Measurements from ENCODE around the gene CNTN4.

The CNTN4 gene

DNA sequence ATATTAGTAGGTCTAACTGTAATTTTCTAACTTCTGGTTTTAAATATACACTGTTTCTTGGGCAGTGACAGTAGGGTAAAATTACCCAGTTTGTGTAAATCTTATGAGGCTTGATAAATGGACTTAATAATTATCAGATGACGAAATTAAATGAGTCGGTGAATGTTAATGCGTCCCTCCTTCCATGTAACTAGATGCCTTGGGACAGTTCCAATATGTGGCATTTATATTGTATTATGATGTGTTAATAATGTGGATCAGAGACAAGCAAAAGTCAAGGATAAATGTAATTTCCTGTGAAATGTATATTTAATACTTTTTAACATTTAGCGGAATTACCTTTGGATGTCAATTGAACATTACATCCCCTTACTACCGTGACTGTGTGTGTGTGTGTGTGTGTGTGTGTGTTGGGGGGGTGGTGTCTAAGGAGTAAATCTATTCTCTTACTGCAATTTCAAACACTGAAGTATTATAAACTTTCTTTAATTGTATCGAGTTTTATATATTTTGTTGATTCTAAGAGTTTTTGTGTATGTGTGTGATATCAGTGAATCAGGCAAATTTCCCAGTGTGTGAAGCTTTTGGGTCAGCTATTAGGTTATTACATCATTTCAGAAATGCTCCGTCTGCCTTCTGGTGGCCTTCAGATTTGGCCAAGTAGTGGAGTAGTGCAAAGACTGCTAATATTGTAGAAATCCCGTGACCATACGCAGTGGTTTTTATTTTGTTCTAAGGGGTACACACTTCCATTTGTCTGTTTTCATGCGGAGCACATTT lies 50.1 kb downstream of the CNTN4 start:
- in situ Hi-C loops (cut with MboI; ENCODE audit: low sequenced_read_pairs): no loop called here

DNA sequence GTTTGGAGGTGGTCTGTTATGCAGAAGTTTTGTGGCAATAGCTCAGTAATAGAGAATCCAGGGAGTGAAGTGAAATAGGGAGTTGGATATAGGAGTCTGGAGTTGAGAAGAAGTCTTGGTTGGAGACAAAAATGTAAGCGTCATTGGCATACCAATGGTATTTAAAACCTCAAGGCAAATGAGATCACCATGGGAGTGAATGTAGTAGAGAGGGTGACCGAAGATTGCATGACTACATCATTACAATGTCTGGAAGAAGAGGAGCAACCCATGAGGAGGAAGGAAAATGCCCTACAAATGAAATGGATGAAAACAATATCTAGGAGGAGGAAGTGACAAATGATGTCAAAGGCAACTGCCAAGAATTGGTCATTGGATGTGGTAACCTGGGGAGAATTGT lies 54.4 kb downstream of the CNTN4 start:
- in situ Hi-C loops (cut with MboI; ENCODE audit: low sequenced_read_pairs): no loop called here

- in situ Hi-C loops (cut with MboI; ENCODE audit: low sequenced_read_pairs): no loop called here
Observed at GRCh38 chr3:2153547-2153946, 54.9 kb downstream of the CNTN4 start.

GRCh38 chr3:2154621-2155020 lies 56.0 kb downstream of the CNTN4 start:
- in situ Hi-C loops (cut with MboI; ENCODE audit: low sequenced_read_pairs): no loop called here

- in situ Hi-C loops (cut with MboI; ENCODE audit: low sequenced_read_pairs): no loop called here
Observed at GRCh38 chr3:2156244-2156847, 57.7 kb downstream of the CNTN4 start.

DNA sequence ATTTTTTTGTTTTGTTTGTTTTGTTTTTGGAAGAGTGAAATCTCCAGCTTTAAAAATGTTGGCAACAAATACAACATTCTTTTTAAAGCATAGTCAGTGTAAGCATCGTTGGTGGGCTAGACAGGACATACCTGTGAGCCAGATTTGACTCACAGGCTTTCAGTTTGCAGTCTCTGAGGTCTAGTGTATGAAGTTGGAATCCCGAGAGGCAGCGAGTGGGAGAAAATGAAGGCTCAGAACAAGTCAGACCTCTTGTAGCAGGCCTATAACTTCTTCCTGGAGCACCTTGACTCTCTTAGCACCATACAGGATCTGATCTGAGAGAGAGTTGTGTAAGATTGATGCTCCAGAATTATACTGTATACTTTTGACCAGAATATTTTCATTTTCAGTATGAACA lies 60.2 kb downstream of the CNTN4 start:
- in situ Hi-C loops (cut with MboI; ENCODE audit: low sequenced_read_pairs): no loop called here

DNA sequence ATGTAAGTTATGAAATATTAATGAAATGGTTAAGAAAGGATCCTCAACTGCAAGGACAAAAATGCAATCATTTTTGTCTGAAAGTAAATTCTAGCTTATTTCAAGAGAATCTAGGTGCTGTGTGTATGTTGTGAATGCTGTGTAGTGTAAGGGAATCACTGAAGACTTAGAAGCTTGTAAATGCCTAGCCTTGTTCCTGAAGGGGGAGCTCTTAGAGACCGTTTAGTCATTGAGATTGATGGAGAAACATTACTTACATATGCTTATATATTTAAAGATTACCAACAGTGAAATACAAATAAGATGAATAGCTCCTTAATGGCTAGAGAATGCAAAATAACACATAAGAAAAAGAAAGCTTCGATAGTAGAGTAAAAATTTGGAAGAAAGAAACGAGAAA lies 67.9 kb downstream of the CNTN4 start:
- in situ Hi-C loops (cut with MboI; ENCODE audit: low sequenced_read_pairs): no loop called here

- in situ Hi-C loops (cut with MboI; ENCODE audit: low sequenced_read_pairs): no loop called here
Observed at GRCh38 chr3:2172561-2173171, 74.0 kb downstream of the CNTN4 start.

DNA sequence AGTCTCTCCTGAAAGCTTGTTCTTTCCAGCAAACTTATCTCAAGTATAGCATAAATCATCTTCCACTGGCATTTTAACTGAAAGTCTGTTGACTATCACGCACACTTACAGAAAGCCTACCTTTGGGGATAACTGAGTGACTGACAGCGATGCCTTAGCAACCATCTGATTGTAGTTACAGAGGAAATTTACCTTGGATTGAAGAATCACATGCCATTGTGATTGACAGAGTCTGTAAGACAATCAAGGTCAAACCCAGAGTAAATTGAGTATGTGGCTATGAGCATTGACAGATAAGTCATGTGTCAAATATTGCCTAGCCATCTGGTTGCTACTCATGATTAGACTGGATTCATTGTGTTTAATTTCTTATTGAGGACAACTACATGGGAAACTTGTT lies 82.0 kb downstream of the CNTN4 start:
- in situ Hi-C loops (cut with MboI; ENCODE audit: low sequenced_read_pairs): no loop called here

DNA sequence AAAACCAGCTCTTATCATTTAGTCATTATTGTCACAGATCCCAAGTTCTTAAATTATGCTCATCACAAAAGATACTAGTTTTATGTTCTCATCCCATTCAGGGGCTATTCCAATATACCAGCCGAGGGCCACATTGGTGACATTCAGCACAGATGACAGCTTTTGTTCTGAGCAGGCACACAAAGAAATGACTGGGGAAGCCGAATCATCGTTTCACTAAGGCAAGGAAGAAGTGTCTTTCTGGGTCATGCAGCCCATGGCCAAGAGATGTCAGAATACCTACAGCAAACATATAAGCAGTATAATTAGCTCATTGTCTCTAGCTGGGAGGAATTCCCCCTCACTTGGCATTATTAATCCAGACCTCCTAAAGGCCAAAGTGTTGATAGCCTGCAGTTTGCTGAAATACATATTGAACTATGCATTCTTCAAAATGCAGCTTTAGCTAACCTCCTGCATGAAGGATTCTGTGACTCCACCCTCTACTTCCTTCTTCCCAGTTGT lies 100.2 kb downstream of the CNTN4 start:
- in situ Hi-C loops (cut with MboI; ENCODE audit: low sequenced_read_pairs): no loop called here

GRCh38 chr3:2204054-2204453 lies 105.4 kb downstream of the CNTN4 start:
- in situ Hi-C loops (cut with MboI; ENCODE audit: low sequenced_read_pairs): no loop called here

GRCh38 chr3:2205692-2206091 lies 107.0 kb downstream of the CNTN4 start:
- in situ Hi-C loops (cut with MboI; ENCODE audit: low sequenced_read_pairs): no loop called here

DNA sequence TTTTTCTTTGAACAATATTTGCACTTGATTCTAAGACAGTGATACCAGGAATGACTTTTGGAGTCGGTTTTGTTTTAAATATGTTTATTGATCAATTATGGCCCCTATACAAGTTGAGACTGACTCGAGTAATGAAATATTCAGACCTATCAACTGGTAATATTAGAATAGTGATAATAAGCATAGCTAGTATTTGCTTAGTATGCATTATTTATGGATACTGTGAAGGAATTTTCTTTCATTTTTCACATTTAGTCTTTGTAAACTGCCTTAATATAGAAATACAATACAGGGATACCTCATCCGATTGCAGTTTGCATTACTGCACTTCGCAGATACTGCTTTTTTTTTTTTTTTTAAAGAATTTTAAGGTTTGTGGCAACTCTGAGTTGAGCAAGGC lies 107.9 kb downstream of the CNTN4 start:
- in situ Hi-C loops (cut with MboI; ENCODE audit: low sequenced_read_pairs): no loop called here

DNA sequence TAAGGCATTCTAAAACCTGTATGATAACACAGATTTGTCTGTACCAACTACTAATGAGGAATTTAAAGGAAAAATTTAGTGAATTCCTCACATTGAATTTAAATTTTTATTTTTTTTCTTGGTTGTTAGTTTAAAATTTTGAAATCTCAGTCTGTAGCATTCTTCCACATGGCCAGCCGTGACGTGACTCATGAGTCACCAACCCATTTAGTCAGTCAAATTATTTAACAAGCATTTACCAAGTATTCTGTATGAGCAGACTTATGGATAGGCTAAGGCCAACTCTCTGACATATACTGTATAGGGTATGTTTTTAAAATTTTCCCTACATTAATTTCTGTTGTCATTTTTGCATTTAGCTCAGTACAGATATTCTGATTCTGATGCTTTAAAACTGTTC lies 112.9 kb downstream of the CNTN4 start:
- in situ Hi-C loops (cut with MboI; ENCODE audit: low sequenced_read_pairs): no loop called here

GRCh38 chr3:2212206-2212605 lies 113.5 kb downstream of the CNTN4 start:
- in situ Hi-C loops (cut with MboI; ENCODE audit: low sequenced_read_pairs): no loop called here

- in situ Hi-C loops (cut with MboI; ENCODE audit: low sequenced_read_pairs): no loop called here
Observed at GRCh38 chr3:2218375-2218774, 119.7 kb downstream of the CNTN4 start.

DNA sequence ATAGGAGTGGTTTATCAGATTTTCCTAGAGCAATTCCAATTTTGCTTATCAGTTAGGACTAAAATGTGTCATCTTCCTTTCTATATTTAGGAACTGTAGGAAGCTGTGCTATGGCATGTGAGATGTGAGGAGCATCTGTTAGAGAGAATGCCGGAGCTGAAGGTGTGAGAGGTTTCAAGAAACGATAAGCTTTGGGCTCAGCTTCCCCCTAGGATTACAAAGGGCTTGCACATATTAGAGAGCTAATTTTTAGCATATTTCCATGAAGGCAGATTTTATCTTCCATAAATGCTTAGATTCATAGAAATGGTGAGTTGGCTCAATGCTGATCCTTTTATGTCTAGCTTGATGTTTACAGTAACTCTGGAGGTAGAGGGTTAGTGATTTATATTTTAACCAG lies 120.2 kb downstream of the CNTN4 start:
- in situ Hi-C loops (cut with MboI; ENCODE audit: low sequenced_read_pairs): no loop called here

DNA sequence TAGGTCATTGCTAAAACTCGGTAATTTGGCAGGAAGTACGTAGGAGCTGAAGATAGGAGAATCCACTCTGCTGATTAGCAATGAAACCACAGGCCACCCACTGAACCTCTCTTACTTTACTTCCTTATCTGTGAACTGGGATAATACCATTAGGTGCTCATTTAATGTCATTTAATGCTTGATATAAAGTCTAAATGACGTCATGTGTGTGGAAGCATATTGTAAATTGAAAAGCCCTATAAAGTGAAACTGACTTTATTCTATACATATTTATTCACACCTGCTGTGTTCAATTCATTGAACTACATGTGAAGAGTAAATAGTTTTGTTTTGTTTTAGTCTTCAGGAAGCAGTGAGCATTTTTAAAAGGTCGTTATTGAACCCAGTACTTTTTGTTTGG lies 137.5 kb downstream of the CNTN4 start:
- in situ Hi-C loops (cut with MboI; ENCODE audit: low sequenced_read_pairs): no loop called here

DNA sequence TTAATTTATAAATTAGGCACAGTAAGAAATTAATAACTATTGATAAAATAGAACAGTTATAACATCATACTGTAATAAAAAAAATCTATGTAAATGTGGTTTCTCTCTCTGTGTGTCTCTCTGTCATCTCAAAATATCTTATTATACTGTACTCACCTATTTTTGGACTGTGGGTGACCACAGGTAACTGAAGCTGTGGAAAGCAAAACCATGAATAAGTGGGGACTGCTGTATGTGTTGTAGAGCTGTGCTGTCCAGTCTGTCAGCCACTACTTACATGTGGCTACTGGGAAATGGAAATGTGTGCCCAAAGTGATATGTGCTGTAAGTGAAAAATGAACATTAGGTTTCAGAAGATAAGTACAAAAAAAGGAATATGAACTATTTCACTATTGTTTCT lies 145.5 kb downstream of the CNTN4 start:
- in situ Hi-C loops (cut with MboI; ENCODE audit: low sequenced_read_pairs): no loop called here

GRCh38 chr3:2246873-2247648 lies 148.4 kb downstream of the CNTN4 start:
- in situ Hi-C loops (cut with MboI; ENCODE audit: low sequenced_read_pairs): no loop called here

DNA sequence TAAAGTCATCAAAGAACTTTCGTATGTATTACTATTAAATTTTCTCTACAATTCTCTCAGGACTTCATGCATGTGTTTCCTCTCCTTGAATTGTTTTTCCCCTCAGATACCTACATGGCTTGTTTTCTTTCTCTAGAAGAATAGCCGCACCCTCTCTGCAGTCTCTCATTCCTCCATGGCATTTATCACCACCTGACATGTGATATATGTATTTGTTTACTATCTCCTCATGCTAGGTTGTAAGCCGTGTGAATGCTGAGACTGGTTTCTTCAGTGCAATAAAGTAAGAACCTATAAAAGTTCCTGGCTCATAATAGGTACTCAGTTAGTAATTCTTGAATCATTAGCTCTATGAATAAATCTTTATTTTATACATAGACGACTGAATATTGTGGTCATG lies 149.2 kb downstream of the CNTN4 start:
- in situ Hi-C loops (cut with MboI; ENCODE audit: low sequenced_read_pairs): no loop called here
